Esophagus muscularis mucosa (tissue), 4 donors: ENCODE results near the gene CGB7. TPM values are rescaled to one million over a fixed set of nuclear protein-coding genes. Genes with fewer than 3 reads are reported as not detected.

Experiments
- DNase-seq: peaks from one replicate; pipeline ENCODE4 v3.0.0-alpha.2; 2017; ENCODE audit errors: extremely low spot score
- H3K27ac ChIP-seq, 4 donors: fragments of 200-600 bp; sonication (generic); replicated peaks in 1 of 4; 1 replicate in 3 of 4; 2 replicates in 1 of 4; pipeline ENCODE4 v1.5.1; 2016 to 2019; ENCODE audit warnings: mild to moderate bottlenecking in 1 of 4
- H3K27me3 ChIP-seq, 4 donors: fragments of 200-600 bp; sonication (generic); one replicate each; pipeline versions ENCODE4 v1.5.1 to v1.6.0; 2016 to 2019
- H3K36me3 ChIP-seq, 4 donors: fragments of 200-600 bp; sonication (generic); one replicate each; pipeline ENCODE4 v1.5.1; 2016 to 2019
- H3K4me1 ChIP-seq, 4 donors: fragments of 200-600 bp; sonication (generic); one replicate each; pipeline ENCODE4 v1.5.1; 2016 to 2019
- H3K4me3 ChIP-seq, 4 donors: fragments of 200-600 bp; sonication (generic); 1 replicate in 2 of 4; 2 replicates in 2 of 4; pipeline ENCODE4 v1.5.1; 2016 to 2019; ENCODE audit warnings: mild to moderate bottlenecking in 4 of 4, moderate library complexity in 1 of 4
- H3K9me3 ChIP-seq, 4 donors: fragments of 200-600 bp; sonication (generic); 1 replicate in 3 of 4; 2 replicates in 1 of 4; pipeline ENCODE4 v1.5.1; 2016 to 2019
- EP300 ChIP-seq: sonication (generic); formaldehyde crosslinking; IDR thresholded peaks from one replicate; pipeline ENCODE4 v1.6.1; 2017; ENCODE audit warnings: antibody characterized with exemption
- POLR2A ChIP-seq: fragments of 450-650 bp; IDR thresholded peaks from one replicate; pipeline ENCODE4 v1.6.1; 2017; ENCODE audit warnings: antibody characterized with exemption, moderate library complexity, mild to moderate bottlenecking, low read depth
- POLR2AphosphoS5 ChIP-seq, 2 donors: sonication (generic); formaldehyde crosslinking; IDR thresholded peaks; one replicate each; pipeline ENCODE4 v1.6.1; 2017; ENCODE audit warnings: antibody characterized with exemption in 2 of 2
- WGBS: methylation state at CpG from one replicate; pipeline ENCODE4 v1.1.5; 2018; 5-methylcytosine and 5-hydroxymethylcytosine counted together
- intact Hi-C: fragments of 100-400 bp; cut with DNase I; formaldehyde crosslinking; loops from one replicate; pipeline ENCODE4 v1.15.1; 2023
- total RNA-seq, 4 donors: library from RNA; depleted of rRNA; stranded (reverse); fragments of >200 nt; gene quantifications; one replicate each; pipeline versions ENCODE4 v1.1.0 to v1.2.1, GENCODE V29; 2016
- TF ChIP-seq, protein P1 (sequence below), 3 experiments: fragments of 200-600 bp in 2 of 3; fragments of 450-650 bp in 1 of 3; sonication (generic) in 2 of 3; IDR thresholded peaks; one replicate each; pipeline ENCODE4 v1.5.1; 2017 to 2019; ENCODE audit warnings: antibody characterized with exemption in 3 of 3, mild to moderate bottlenecking in 2 of 3, moderate library complexity in 1 of 3

Gene CGB7
- total RNA-seq, 4 donors from 2014 or later = not detected

DNA sequence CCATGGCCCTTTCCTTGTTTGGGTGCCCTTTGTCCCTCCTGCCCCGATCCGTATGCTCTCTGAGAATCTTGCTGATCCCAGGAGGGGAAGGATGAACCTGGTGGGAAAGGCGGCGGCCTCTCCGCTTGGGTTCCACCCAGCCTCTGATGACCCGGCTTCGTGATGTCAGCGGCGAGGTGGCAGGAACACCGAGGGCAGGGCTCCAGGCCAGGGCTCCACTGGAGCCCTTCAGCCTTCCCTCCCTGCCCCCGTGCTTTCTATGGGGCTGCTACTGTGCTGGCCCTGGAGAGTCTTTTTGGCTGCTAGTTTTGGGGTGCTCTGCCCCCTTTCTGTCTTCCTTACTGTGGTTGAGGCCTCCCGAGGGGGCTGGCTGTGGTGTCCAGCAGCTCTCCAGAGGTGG is 44.8 kb upstream of the CGB7 start:
- 88% methylated on average over 12 of the region's 12 CpGs for WGBS
- no peak overlapping the region for H3K27ac ChIP-seq
- no peak overlapping the region for H3K4me3 ChIP-seq
- peaks cover 82 to 100% (median 98%) of the 10 kb centered on the region in 4 donors for H3K36me3 ChIP-seq
- no peak for DNase-seq
- intact Hi-C loops = no loop called here
- no peaks in the 10 kb centered on the region for H3K9me3 ChIP-seq
- TF ChIP-seq EP300 = no peak
- no peaks in the 10 kb centered on the region for H3K27me3 ChIP-seq
- H3K4me1 ChIP-seq = peaks cover 0 to 29% (median 20%) of the 10 kb centered on the region in 4 donors

DNA sequence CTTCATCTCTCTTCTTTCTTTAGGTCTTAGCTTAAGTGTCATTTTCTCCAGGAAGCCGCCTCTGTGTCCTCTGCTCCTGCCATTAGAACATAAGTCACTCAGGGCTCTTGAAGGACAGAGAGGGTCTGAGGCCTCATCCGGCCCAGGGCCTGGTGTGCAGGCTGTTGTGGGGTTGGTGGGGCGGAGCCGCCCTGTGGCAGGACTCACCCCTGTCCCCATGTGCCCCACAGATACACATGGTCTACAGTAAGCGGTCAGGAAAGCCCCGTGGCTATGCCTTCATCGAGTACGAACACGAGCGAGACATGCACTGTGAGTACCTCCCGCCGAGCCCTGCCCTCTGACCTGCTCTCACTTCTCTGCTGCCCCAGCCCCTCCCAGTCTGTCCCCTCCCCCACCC is 43.6 kb upstream of the CGB7 start:
- H3K36me3 ChIP-seq = peaks cover 84 to 100% (median 99%) of the 10 kb centered on the region in 4 donors
- TF ChIP-seq EP300 (no peak), POLR2A (no peak), POLR2AphosphoS5 (IDR thresholded peaks at IDR 0.05) (no peak)
- TF ChIP-seq, protein P1, sequence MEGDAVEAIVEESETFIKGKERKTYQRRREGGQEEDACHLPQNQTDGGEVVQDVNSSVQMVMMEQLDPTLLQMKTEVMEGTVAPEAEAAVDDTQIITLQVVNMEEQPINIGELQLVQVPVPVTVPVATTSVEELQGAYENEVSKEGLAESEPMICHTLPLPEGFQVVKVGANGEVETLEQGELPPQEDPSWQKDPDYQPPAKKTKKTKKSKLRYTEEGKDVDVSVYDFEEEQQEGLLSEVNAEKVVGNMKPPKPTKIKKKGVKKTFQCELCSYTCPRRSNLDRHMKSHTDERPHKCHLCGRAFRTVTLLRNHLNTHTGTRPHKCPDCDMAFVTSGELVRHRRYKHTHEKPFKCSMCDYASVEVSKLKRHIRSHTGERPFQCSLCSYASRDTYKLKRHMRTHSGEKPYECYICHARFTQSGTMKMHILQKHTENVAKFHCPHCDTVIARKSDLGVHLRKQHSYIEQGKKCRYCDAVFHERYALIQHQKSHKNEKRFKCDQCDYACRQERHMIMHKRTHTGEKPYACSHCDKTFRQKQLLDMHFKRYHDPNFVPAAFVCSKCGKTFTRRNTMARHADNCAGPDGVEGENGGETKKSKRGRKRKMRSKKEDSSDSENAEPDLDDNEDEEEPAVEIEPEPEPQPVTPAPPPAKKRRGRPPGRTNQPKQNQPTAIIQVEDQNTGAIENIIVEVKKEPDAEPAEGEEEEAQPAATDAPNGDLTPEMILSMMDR (IDR thresholded peaks at IDR 0.05) = no peak
- 75% methylated on average over 12 of the region's 12 CpGs for WGBS

DNA sequence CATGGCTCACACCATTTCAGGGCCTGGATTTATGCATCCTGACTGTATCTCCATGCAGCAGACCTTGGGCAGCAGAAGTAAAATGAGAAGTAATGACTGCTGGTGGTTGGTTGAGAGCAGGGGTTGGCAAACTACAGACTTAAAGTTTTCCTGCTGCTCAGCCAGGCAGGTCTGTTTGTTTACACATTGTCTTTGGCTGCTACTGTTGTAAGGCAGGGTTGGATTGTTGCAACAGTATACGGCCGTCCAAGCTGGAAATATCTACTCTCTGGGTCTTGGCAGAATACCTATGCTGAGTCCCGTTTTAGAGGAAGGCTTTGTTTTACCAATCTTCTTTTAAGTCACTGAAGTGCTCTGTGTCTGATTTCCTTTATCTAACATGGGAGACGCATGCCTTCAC is 41.2 kb upstream of the CGB7 start:
- intact Hi-C loops = loop anchor here (5.0 kb wide), 2 partner anchors 49 to 99 kb away; no protein-coding TSS in a partner anchor

More for the DNA sequence above, 43.6 kb upstream of the CGB7 start:
- H3K27me3 ChIP-seq = no peaks in the 10 kb centered on the region
- no peak overlapping the region for H3K4me3 ChIP-seq
- H3K9me3 ChIP-seq = no peaks in the 10 kb centered on the region
- peaks cover 0 to 21% (median 20%) of the 10 kb centered on the region in 4 donors for H3K4me1 ChIP-seq
- DNase-seq = no peak
- H3K27ac ChIP-seq = no peak overlapping the region
- intact Hi-C loops = no loop called here

DNA sequence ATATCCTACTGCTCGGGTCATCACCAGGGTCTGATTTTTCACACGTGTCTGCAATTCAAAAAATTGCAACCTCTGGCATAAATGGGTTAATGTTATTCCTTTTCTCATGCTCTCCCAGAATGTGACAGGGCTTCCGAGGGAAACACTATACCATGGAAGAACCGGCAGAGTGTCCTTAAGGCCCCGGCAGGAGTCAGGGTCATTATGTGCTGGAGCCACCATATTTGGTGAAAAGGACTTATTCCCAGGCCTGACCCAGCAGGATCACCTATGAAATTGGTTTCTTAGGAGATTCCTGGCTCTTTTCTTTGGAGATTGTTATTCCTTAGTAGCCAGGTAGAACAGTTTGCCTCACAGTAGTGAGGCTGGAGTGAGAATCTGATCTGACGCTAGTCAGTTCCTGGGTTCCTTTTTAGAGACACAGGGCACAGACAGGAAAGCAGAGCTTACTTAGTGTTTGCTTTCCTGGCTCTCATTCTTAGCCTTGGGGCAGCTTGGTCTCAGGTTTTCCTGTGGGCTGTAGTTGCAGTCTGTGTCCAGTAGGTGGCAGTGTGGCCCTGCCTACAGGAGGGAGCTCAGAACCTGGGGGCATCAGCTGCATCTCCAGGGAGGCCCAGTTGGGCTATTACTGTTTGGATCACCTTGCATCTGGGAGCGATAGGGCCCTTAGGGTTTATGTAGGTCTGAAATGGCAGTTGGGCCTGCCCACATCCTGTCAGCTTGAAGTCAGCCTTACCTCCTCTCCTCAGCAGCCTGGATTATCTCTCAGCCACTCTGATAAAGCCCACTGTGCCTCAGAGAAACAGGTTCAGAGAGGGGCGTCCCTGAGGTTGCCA is 40.1 kb upstream of the CGB7 start:
- no peak for DNase-seq
- Histone ChIP-seq H3K36me3 (peaks cover 65 to 99% (median 97%) of the 10 kb centered on the region in 4 donors), H3K9me3 (no peaks in the 10 kb centered on the region), H3K4me3 (no peak overlapping the region), H3K27ac (peak overlapping the region in 1 of 4 donors; percentile 38), H3K4me1 (peaks cover 14 to 33% (median 29%) of the 10 kb centered on the region in 4 donors), H3K27me3 (no peaks in the 10 kb centered on the region)
- intact Hi-C loops = loop anchor here (5.0 kb wide), 2 partner anchors 50 to 100 kb away; no protein-coding TSS in a partner anchor
- TF ChIP-seq, protein P1 (IDR thresholded peaks at IDR 0.05) = peak in 2 of 3 experiments; percentile 98 to 99
- TF ChIP-seq POLR2A (no peak), EP300 (no peak), POLR2AphosphoS5 (IDR thresholded peaks at IDR 0.05) (peak in 1 of 2 donors; percentile 40)
- WGBS = 46% methylated on average over 8 of the region's 8 CpGs

More for the DNA sequence above, 41.2 kb upstream of the CGB7 start:
- Histone ChIP-seq H3K4me3 (no peak overlapping the region), H3K9me3 (no peaks in the 10 kb centered on the region), H3K4me1 (peaks cover 14 to 36% (median 30%) of the 10 kb centered on the region in 4 donors), H3K36me3 (peaks cover 65 to 100% (median 98%) of the 10 kb centered on the region in 4 donors), H3K27me3 (no peaks in the 10 kb centered on the region), H3K27ac (no peak overlapping the region)
- 71% methylated on average over 4 of the region's 4 CpGs for WGBS
- DNase-seq = no peak
- TF ChIP-seq POLR2AphosphoS5 (IDR thresholded peaks at IDR 0.05) = no peak
- TF ChIP-seq EP300 = no peak
- TF ChIP-seq, protein P1 (IDR thresholded peaks at IDR 0.05) = no peak
- no peak for TF ChIP-seq POLR2A
